A549 (cell line): Measurements from ENCODE around the gene ARHGAP22. TPM values are rescaled to one million over a fixed set of nuclear protein-coding genes. Genes with fewer than 3 reads are reported as not detected.

Source experiments
- ATAC-seq, 2 experiments: fragments of 200-7000 bp in 1 of 2; fragments of >200 bp in 1 of 2; cut with Nextera tagmentation in 1 of 2; cut with Tn5 transposase in 1 of 2; 3 replicates each; pipeline versions ENCODE4 v1.8.0 to v1.9.1; 2018 to 2020; ENCODE audit warnings: mild to moderate bottlenecking in 1 of 2, moderate library complexity in 1 of 2
- CTCF ChIA-PET: fragments of 300-600 bp; sonication (Branson Sonifier 250); formaldehyde crosslinking; extraction: SDS; loops from one replicate; lab custom pipeline; 2021; ENCODE audit warnings: antibody characterized with exemption, inconsistent platforms; lab: Yijun Ruan, JAX
- POLR2A ChIA-PET: fragments of 350-600 bp; formaldehyde crosslinking; extraction: SDS; loops from one replicate; lab custom pipeline; 2021; ENCODE audit warnings: antibody characterized with exemption, inconsistent platforms; lab: Yijun Ruan, JAX
- DNase-seq, 2 experiments: peaks; one replicate each; pipeline versions ENCODE4 v3.0.0 to v3.0.0-alpha.2; 2011 to 2016; ENCODE audit warnings: low read depth in 1 of 2, low spot score in 1 of 2
- FAIRE-seq: peaks from 2 replicates; lab custom pipeline; 2011; peaks lifted over from hg19 to GRCh38; lab: Jason Lieb, UNC
- H3K27ac ChIP-seq, 2 experiments: fragments of >200 bp; sonication (Bioruptor Twin); formaldehyde crosslinking; 3 replicates each; pipeline ENCODE4 v1.5.1; 2016 to 2017
- H3K4me1 ChIP-seq: fragments of >200 bp; sonication (Bioruptor Twin); formaldehyde crosslinking; 3 replicates; pipeline ENCODE4 v1.6.1; 2016
- H3K4me2 ChIP-seq: fragments of >200 bp; sonication (Bioruptor Twin); formaldehyde crosslinking; 3 replicates; pipeline ENCODE4 v1.6.1; 2016
- H3K4me3 ChIP-seq: fragments of >200 bp; sonication (Bioruptor Twin); formaldehyde crosslinking; 3 replicates; pipeline ENCODE4 v1.5.1; 2016
- H3K9me3 ChIP-seq: fragments of >200 bp; sonication (Bioruptor Twin); formaldehyde crosslinking; 3 replicates; pipeline ENCODE4 v1.6.1; 2016
- ATOH8 ChIP-seq: fragments of 250-450 bp; sonication (Bioruptor Pico); IDR thresholded peaks from 2 replicates; pipeline ENCODE4 v1.5.0; 2020; ENCODE audit warnings: low read depth, mild to moderate bottlenecking, moderate library complexity
- BHLHE40 ChIP-seq: IDR thresholded peaks from 2 replicates; pipeline ENCODE4 v1.6.1; 2012; ENCODE audit warnings: low read depth, low read length, inconsistent platforms
- CBX8 ChIP-seq: fragments of 200-600 bp; sonication (generic); IDR thresholded peaks from 2 replicates; pipeline ENCODE4 v1.6.1; 2016
- CHD4 ChIP-seq: fragments of 200-600 bp; sonication (generic); IDR thresholded peaks from 2 replicates; pipeline ENCODE4 v1.6.1; 2016; ENCODE audit warnings: antibody characterized with exemption, mild to moderate bottlenecking, borderline replicate concordance
- CTCF ChIP-seq: fragments of >200 bp; sonication (Bioruptor Twin); formaldehyde crosslinking; IDR thresholded peaks from 3 replicates; pipeline ENCODE4 v1.5.1; 2016
- EHMT2 ChIP-seq: fragments of 200-600 bp; sonication (generic); IDR thresholded peaks from 2 replicates; pipeline ENCODE4 v1.6.1; 2016; ENCODE audit warnings: antibody characterized with exemption, low read depth, mild to moderate bottlenecking, moderate library complexity
- EP300 ChIP-seq, 2 experiments: fragments of >200 bp; sonication (Bioruptor Twin); formaldehyde crosslinking; IDR thresholded peaks; 2 replicates in 1 of 2; 3 replicates in 1 of 2; pipeline ENCODE4 v1.6.1; 2016 to 2017
- FOSB ChIP-seq: fragments of 250-450 bp; sonication (Bioruptor Pico); IDR thresholded peaks from 2 replicates; pipeline ENCODE4 v1.5.0; 2020; ENCODE audit warnings: mild to moderate bottlenecking, moderate library complexity
- FOXS1 ChIP-seq: fragments of 250-450 bp; sonication (Bioruptor Pico); IDR thresholded peaks from 2 replicates; pipeline ENCODE4 v1.5.0; 2020; ENCODE audit warnings: mild to moderate bottlenecking, moderate library complexity
- HDAC2 ChIP-seq: fragments of 200-600 bp; sonication (generic); IDR thresholded peaks from 2 replicates; pipeline ENCODE4 v1.6.1; 2016
- JUN ChIP-seq, 2 experiments: fragments of >200 bp; sonication (Bioruptor Twin); formaldehyde crosslinking; IDR thresholded peaks; 2 replicates in 1 of 2; 3 replicates in 1 of 2; pipeline ENCODE4 v1.6.1; 2016 to 2017
- JUNB ChIP-seq: fragments of >200 bp; sonication (Bioruptor Twin); formaldehyde crosslinking; IDR thresholded peaks from 2 replicates; pipeline ENCODE4 v1.6.1; 2016
- MYC ChIP-seq: IDR thresholded peaks from 2 replicates; pipeline ENCODE4 v1.6.1; 2012; ENCODE audit warnings: mild to moderate bottlenecking, inconsistent platforms, low read length, improper control_type of control experiment, borderline replicate concordance
- PHF8 ChIP-seq: fragments of 200-600 bp; sonication (generic); IDR thresholded peaks from 2 replicates; pipeline ENCODE4 v1.6.1; 2016; ENCODE audit warnings: low read depth, mild to moderate bottlenecking, antibody characterized with exemption, moderate library complexity, borderline replicate concordance
- POLR2A ChIP-seq: IDR thresholded peaks from 2 replicates; pipeline ENCODE4 v1.6.1; 2012; ENCODE audit warnings: mild to moderate bottlenecking, low read length
- POLR2AphosphoS2 ChIP-seq: conservative IDR thresholded peaks from 2 replicates; pipeline ENCODE4 v1.6.1; 2012; ENCODE audit warnings: low read length, improper control_type of control experiment, inconsistent platforms
- RAD21 ChIP-seq, 2 experiments: fragments of >200 bp in 1 of 2; sonication (Bioruptor Twin) in 1 of 2; formaldehyde crosslinking in 1 of 2; IDR thresholded peaks in 1 of 2; conservative IDR thresholded peaks in 1 of 2; 2 replicates in 1 of 2; 3 replicates in 1 of 2; pipeline ENCODE4 v1.6.1; 2012 to 2018; ENCODE audit warnings: inconsistent platforms in 1 of 2
- RNF2 ChIP-seq: fragments of 200-600 bp; sonication (generic); IDR thresholded peaks from 2 replicates; pipeline ENCODE4 v1.6.1; 2016; ENCODE audit warnings: low read depth, mild to moderate bottlenecking, antibody characterized with exemption, moderate library complexity, borderline replicate concordance
- SMC3 ChIP-seq: fragments of >200 bp; sonication (Bioruptor Twin); formaldehyde crosslinking; IDR thresholded peaks from 3 replicates; pipeline ENCODE4 v1.6.1; 2018; ENCODE audit warnings: inconsistent platforms
- SREBF2 ChIP-seq: fragments of 450-650 bp; IDR thresholded peaks from 2 replicates; pipeline ENCODE4 v1.6.1; 2014; ENCODE audit warnings: mild to moderate bottlenecking, moderate library complexity
- TP53 ChIP-seq: fragments of 250-450 bp; sonication (Bioruptor Pico); IDR thresholded peaks from 2 replicates; pipeline ENCODE4 v1.5.0; 2021; ENCODE audit warnings: mild to moderate bottlenecking, moderate library complexity
- ZNF302 ChIP-seq: fragments of 250-450 bp; sonication (Bioruptor Pico); IDR thresholded peaks from 2 replicates; pipeline ENCODE4 v1.9.0; 2021; ENCODE audit warnings: inconsistent platforms, mild to moderate bottlenecking, moderate library complexity
- ZSCAN20 ChIP-seq: fragments of 250-450 bp; sonication (Bioruptor Pico); IDR thresholded peaks from 2 replicates; pipeline ENCODE4 v1.8.0; 2022; ENCODE audit warnings: mild to moderate bottlenecking, moderate library complexity
- WGBS: methylation state at CpG from one replicate; pipeline ENCODE4 v1.1.6; 2017; ENCODE audit errors: missing lambda C conversion rate; 5-methylcytosine and 5-hydroxymethylcytosine counted together
- polyA plus RNA-seq, 4 experiments: library from polyadenylated mRNA; depleted of rRNA in 3 of 4; stranded (reverse); fragments of >200 nt; fragmentation: RNase III in 1 of 4; extraction: RNeasy Plus Mini Kit Qiagen cat#74134 plus additional on column Dnase treatment in 1 of 4; gene quantifications; 2 replicates in 3 of 4; 3 replicates in 1 of 4; pipeline ENCODE4 v1.2.3, GENCODE V29; 2011 to 2017
- TF ChIP-seq, protein P1 (sequence below): fragments of 450-650 bp; IDR thresholded peaks from 2 replicates; pipeline ENCODE4 v1.6.1; 2014; ENCODE audit warnings: antibody characterized with exemption
- TF ChIP-seq, protein P2 (sequence below): IDR thresholded peaks from 2 replicates; pipeline ENCODE4 v1.6.1; 2012

The ARHGAP22 gene
- polyA plus RNA-seq, 2 of the 4 experiments (the other 2 are of a cell fraction): 1.9 to 3.2 TPM

- POLR2A ChIA-PET: no interaction called here
- FAIRE-seq (no peak), ATAC-seq (no peak)
- Histone ChIP-seq H3K4me2 (no peak overlapping the region), H3K4me1 (no peaks in the 10 kb centered on the region), H3K27ac (no peak overlapping the region), H3K9me3 (no peaks in the 10 kb centered on the region), H3K4me3 (no peak overlapping the region)
- CTCF ChIA-PET: interaction anchor here (1.0 to 3.0 kb wide), 7 partner anchors 11 to 172 kb away, joined by 3 to 16 read pairs (median 6); no protein-coding TSS in a partner anchor
- TF ChIP-seq, protein P1, sequence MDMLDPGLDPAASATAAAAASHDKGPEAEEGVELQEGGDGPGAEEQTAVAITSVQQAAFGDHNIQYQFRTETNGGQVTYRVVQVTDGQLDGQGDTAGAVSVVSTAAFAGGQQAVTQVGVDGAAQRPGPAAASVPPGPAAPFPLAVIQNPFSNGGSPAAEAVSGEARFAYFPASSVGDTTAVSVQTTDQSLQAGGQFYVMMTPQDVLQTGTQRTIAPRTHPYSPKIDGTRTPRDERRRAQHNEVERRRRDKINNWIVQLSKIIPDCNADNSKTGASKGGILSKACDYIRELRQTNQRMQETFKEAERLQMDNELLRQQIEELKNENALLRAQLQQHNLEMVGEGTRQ: no peak
- TF ChIP-seq RAD21 (conservative IDR thresholded peaks at IDR 0.05 in 1 of 2, IDR thresholded peaks at IDR 0.05 in 1 of 2): no peak
- TF ChIP-seq CHD4: no peak
- no peak for TF ChIP-seq FOXS1 (CRISPR knock-in tag)
- TF ChIP-seq, protein P2, sequence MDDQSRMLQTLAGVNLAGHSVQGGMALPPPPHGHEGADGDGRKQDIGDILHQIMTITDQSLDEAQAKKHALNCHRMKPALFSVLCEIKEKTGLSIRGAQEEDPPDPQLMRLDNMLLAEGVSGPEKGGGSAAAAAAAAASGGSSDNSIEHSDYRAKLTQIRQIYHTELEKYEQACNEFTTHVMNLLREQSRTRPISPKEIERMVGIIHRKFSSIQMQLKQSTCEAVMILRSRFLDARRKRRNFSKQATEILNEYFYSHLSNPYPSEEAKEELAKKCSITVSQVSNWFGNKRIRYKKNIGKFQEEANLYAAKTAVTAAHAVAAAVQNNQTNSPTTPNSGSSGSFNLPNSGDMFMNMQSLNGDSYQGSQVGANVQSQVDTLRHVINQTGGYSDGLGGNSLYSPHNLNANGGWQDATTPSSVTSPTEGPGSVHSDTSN: no peak
- no peak for TF ChIP-seq POLR2AphosphoS2
- TF ChIP-seq, all 56 proteins: peak for 0
- DNase-seq: no peak
- WGBS: 94% methylated on average over 3 of the region's 3 CpGs
Measured at GRCh38 chr10:48536156-48536500, 68.7 kb downstream of the ARHGAP22 start.

DNA sequence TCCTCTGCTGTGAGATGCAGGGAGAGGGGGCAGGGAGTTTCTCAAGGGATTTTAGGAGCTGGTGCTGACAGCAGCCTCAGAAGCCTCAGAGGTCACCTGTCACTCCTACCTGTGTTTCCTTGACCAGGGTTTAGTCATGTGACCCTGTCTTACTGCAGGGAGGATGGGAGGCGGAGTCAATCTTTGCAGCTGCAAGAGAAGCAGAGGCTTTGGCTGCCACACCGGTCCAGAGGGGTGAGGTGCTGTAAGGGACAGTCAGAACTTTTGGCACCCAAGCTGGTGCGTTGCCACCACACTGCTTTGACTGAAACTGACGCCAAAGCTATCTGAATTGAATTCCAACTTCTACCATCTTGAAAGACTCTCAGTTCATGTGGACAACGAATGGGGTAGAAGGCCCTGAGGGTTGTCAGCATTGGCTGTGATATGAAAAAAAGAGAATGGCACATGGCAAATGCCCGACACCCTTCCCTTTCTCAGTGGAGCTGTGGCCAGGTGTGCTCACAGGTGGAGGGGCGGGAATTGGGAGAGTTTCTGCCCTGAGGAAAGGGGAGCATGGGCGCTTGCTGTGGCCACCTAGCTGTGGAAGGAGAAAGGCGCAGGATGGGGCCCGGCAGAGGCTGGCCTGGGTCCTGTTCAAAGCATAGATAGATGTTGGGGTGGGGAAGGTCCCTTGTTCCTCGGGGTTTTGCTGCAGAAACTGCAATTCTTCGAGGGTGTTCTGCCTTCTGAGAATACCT is 69.3 kb downstream of the ARHGAP22 start:
- 68% methylated on average over 12 of the region's 12 CpGs for WGBS
- CTCF ChIA-PET: interaction anchor here (1.0 to 3.0 kb wide), 5 partner anchors 11 to 172 kb away, joined by 3 to 12 read pairs (median 4); no protein-coding TSS in a partner anchor
- H3K9me3 ChIP-seq: no peaks in the 10 kb centered on the region
- POLR2A ChIA-PET: no interaction called here
- ATAC-seq: peak in 1 of 2 experiments; percentile 63; a peak in 2 of 6 replicates
- no peak for DNase-seq
- no peaks in the 10 kb centered on the region for H3K4me1 ChIP-seq
- H3K4me3 ChIP-seq: no peak overlapping the region
- no peak for FAIRE-seq
- TF ChIP-seq SMC3: no peak
- TF ChIP-seq HDAC2: no peak
- TF ChIP-seq JUNB: no peak
- no peak for TF ChIP-seq ATOH8
- no peak for TF ChIP-seq TP53
- no peak for TF ChIP-seq RNF2
- H3K27ac ChIP-seq: no peak overlapping the region
- no peak overlapping the region for H3K4me2 ChIP-seq

- CTCF ChIA-PET: interaction anchor here (0.9 to 1.9 kb wide), 3 partner anchors 9 to 52 kb away, joined by 3 to 12 read pairs (median 6); no protein-coding TSS in a partner anchor
- H3K9me3 ChIP-seq: no peaks in the 10 kb centered on the region
- H3K4me3 ChIP-seq: no peak overlapping the region
- H3K4me1 ChIP-seq: no peaks in the 10 kb centered on the region
- DNase-seq (no peak), FAIRE-seq (no peak), ATAC-seq (no peak)
- 74% methylated on average over 8 of the region's 8 CpGs for WGBS
- no peak overlapping the region for H3K27ac ChIP-seq
- TF ChIP-seq EHMT2: no peak
- no peak for TF ChIP-seq BHLHE40
- no peak for TF ChIP-seq MYC
- no peak for TF ChIP-seq ZSCAN20 (CRISPR knock-in tag)
- TF ChIP-seq RNF2: no peak
- no peak for TF ChIP-seq ZNF302 (CRISPR knock-in tag)
- TF ChIP-seq SREBF2: no peak
- TF ChIP-seq, protein P2: no peak
- no peak for TF ChIP-seq EP300 (IDR thresholded peaks at IDR 0.05)
- no peak for TF ChIP-seq PHF8
- TF ChIP-seq FOSB (CRISPR knock-in tag): no peak
- TF ChIP-seq JUN (IDR thresholded peaks at IDR 0.05): no peak
- no peak for TF ChIP-seq RAD21 (conservative IDR thresholded peaks at IDR 0.05 in 1 of 2, IDR thresholded peaks at IDR 0.05 in 1 of 2)
- no peak for TF ChIP-seq CTCF
- TF ChIP-seq POLR2A: no peak
- no peak for TF ChIP-seq CBX8
- POLR2A ChIA-PET: no interaction called here
- H3K4me2 ChIP-seq: no peak overlapping the region
Measured at GRCh38 chr10:48533951-48534720, 70.7 kb downstream of the ARHGAP22 start.
